ENCODE measurements around the gene MYORG.

Gene MYORG

GRCh38 chr9:34332076-34332964, 44.4 kb downstream of the MYORG start:
- Mint-ChIP-seq H3K36me3 (ENCODE audit: low read depth) (no peaks in the 10 kb centered on the region), H3K4me3 (peak overlapping the region; percentile 71 to 82 (median 77)), H3K27ac (peak overlapping the region; percentile 12 to 89 (median 82)), H3K27me3 (ENCODE audit: low read depth) (no peaks in the 10 kb centered on the region), H3K4me1 (peaks cover 38% of the 10 kb centered on the region), H3K9me3 (no peaks in the 10 kb centered on the region)
- TF ChIP-seq CTCF (IDR thresholded peaks at IDR 0.05; ENCODE audit: unreplicated experiment in 3 of 3), result peak; percentile 58 to 68 (median 61)

- H3K9me3 Mint-ChIP-seq, result no peaks in the 10 kb centered on the region
- TF ChIP-seq CTCF (IDR thresholded peaks at IDR 0.05; ENCODE audit: unreplicated experiment in 3 of 3), result no peak
Observed at GRCh38 chr9:34331196-34331595, 45.5 kb downstream of the MYORG start.

GRCh38 chr9:34328987-34329832, 47.5 kb downstream of the MYORG start, which contains the start of the genes KIF24 and NUDT2:
Gene KIF24 (minus strand): TSS chr9:34329268. CDS start chr9:34311346, 17,922 bp downstream.
Gene NUDT2 (plus strand): TSS chr9:34329569. CDS start chr9:34339040, 9,471 bp downstream.
- Mint-ChIP-seq H3K9me3 (no peaks in the 10 kb centered on the region), H3K4me3 (peak within 1 kb of the TSS; percentile 94 to 96 (median 95)), H3K27me3 (ENCODE audit: low read depth) (no peaks in the 10 kb centered on the region), H3K4me1 (peaks cover 34% of the 10 kb centered on the region), H3K36me3 (ENCODE audit: low read depth) (no peaks in the 10 kb centered on the region), H3K27ac (peak within 1 kb of the TSS; percentile 92 to 98 (median 95))
- TF ChIP-seq CTCF (IDR thresholded peaks at IDR 0.05; ENCODE audit: unreplicated experiment in 3 of 3), result no peak

More at GRCh38 chr9:34331196-34331595, 45.5 kb downstream of the MYORG start:
- Mint-ChIP-seq H3K4me1 (peaks cover 45% of the 10 kb centered on the region), H3K27me3 (ENCODE audit: low read depth) (no peaks in the 10 kb centered on the region), H3K27ac (peak overlapping the region; percentile 12 to 55 (median 22)), H3K4me3 (peak overlapping the region; percentile 46 to 58 (median 57)), H3K36me3 (ENCODE audit: low read depth) (no peaks in the 10 kb centered on the region)

- H3K4me1 Mint-ChIP-seq, result peaks cover 40% of the 10 kb centered on the region
- TF ChIP-seq CTCF (IDR thresholded peaks at IDR 0.05; ENCODE audit: unreplicated experiment in 3 of 3), result peak in 1 of 3 experiments; percentile 13
- H3K27me3 Mint-ChIP-seq (ENCODE audit: low read depth), result no peaks in the 10 kb centered on the region
- peak overlapping the region; percentile 92 to 98 (median 95) for H3K27ac Mint-ChIP-seq
- H3K9me3 Mint-ChIP-seq, result no peaks in the 10 kb centered on the region
- H3K4me3 Mint-ChIP-seq, result peak overlapping the region; percentile 94 to 96 (median 95)
- H3K36me3 Mint-ChIP-seq (ENCODE audit: low read depth), result no peaks in the 10 kb centered on the region
Observed at GRCh38 chr9:34328500-34328986, 48.2 kb downstream of the MYORG start.

GRCh38 chr9:34326690-34327089, 50.0 kb downstream of the MYORG start:
- Mint-ChIP-seq H3K4me1 (peaks cover 39% of the 10 kb centered on the region), H3K27ac (no peak overlapping the region), H3K4me3 (peak overlapping the region; percentile 1 to 39 (median 25)), H3K36me3 (ENCODE audit: low read depth) (no peaks in the 10 kb centered on the region), H3K9me3 (no peaks in the 10 kb centered on the region), H3K27me3 (ENCODE audit: low read depth) (no peaks in the 10 kb centered on the region)
- no peak for TF ChIP-seq CTCF (IDR thresholded peaks at IDR 0.05; ENCODE audit: unreplicated experiment in 3 of 3)

Measured in nephron (organoid).